Transverse colon (tissue), 3 donors: Measurements from ENCODE around the gene KREMEN1.

Experiments used
- CTCF ChIP-seq, 5 experiments: fragments of 200-600 bp in 3 of 5; fragments of 450-650 bp in 2 of 5; sonication (generic) in 3 of 5; IDR thresholded peaks; 1 replicate in 2 of 5; 2 replicates in 3 of 5; pipeline ENCODE4 v1.5.1; 2016 to 2017; ENCODE audit warnings: antibody characterized with exemption in 5 of 5, inconsistent platforms in 3 of 5, mild to moderate bottlenecking in 2 of 5, moderate library complexity in 1 of 5
- POLR2A ChIP-seq: fragments of 450-650 bp; IDR thresholded peaks from one replicate; pipeline ENCODE4 v1.6.1; 2016; ENCODE audit warnings: antibody characterized with exemption, mild to moderate bottlenecking, moderate library complexity

- TF ChIP-seq CTCF (IDR thresholded peaks at IDR 0.05): no peak
- no peak for TF ChIP-seq POLR2A
Measured at GRCh38 chr22:29206372-29207242, 133.8 kb downstream of the KREMEN1 start.
